RWPE2 (cell line): Measurements from ENCODE around the gene SPINDOC.
"Not testable (repeated sequence)": the region's sequence is repeated elsewhere in the genome, so short reads cannot be mapped to it uniquely, and the experiment has no call there.

ENCODE experiments used
- ATAC-seq: fragments of 200-7000 bp; cut with Tn5 transposase; 3 replicates; pipeline ENCODE4 v1.9.1; 2021; ENCODE audit warnings: low read depth
- DNase-seq: peaks from one replicate; pipeline ENCODE4 v3.0.0-alpha.2; 2020; ENCODE audit warnings: low spot score
- H3K27ac ChIP-seq: fragments of 450-650 bp; 2 replicates; pipeline ENCODE4 v1.5.1; 2017; ENCODE audit warnings: mild to moderate bottlenecking; ENCODE audit not compliant: poor library complexity, severe bottlenecking
- H3K27me3 ChIP-seq: fragments of 250-450 bp; sonication (Bioruptor Pico); 2 replicates; pipeline ENCODE4 v1.5.1; 2021; ENCODE audit warnings: mild to moderate bottlenecking, moderate library complexity; ENCODE audit not compliant: insufficient read depth, poor library complexity, severe bottlenecking
- H3K36me3 ChIP-seq: fragments of 250-450 bp; sonication (Bioruptor Pico); 2 replicates; pipeline ENCODE4 v1.5.1; 2020; ENCODE audit warnings: low read depth, mild to moderate bottlenecking, moderate library complexity
- H3K4me1 ChIP-seq: fragments of 250-450 bp; sonication (Bioruptor Pico); 2 replicates; pipeline ENCODE4 v1.5.1; 2021; ENCODE audit warnings: mild to moderate bottlenecking, moderate library complexity; ENCODE audit not compliant: insufficient read depth, poor library complexity, severe bottlenecking
- H3K4me3 ChIP-seq: fragments of 250-450 bp; sonication (Bioruptor Pico); 2 replicates; pipeline ENCODE4 v1.5.1; 2021; ENCODE audit warnings: mild to moderate bottlenecking, moderate library complexity; ENCODE audit not compliant: severe bottlenecking
- H3K9me3 ChIP-seq: fragments of 250-450 bp; sonication (Bioruptor Pico); 2 replicates; pipeline ENCODE4 v1.5.1; 2021; ENCODE audit warnings: mild to moderate bottlenecking, moderate library complexity; ENCODE audit not compliant: severe bottlenecking
- TF ChIP-seq, protein P1 (sequence below): fragments of 450-650 bp; IDR thresholded peaks from one replicate; pipeline ENCODE4 v1.5.1; 2017; ENCODE audit warnings: mild to moderate bottlenecking, moderate library complexity; ENCODE audit not compliant: poor library complexity, severe bottlenecking

Gene SPINDOC

DNA sequence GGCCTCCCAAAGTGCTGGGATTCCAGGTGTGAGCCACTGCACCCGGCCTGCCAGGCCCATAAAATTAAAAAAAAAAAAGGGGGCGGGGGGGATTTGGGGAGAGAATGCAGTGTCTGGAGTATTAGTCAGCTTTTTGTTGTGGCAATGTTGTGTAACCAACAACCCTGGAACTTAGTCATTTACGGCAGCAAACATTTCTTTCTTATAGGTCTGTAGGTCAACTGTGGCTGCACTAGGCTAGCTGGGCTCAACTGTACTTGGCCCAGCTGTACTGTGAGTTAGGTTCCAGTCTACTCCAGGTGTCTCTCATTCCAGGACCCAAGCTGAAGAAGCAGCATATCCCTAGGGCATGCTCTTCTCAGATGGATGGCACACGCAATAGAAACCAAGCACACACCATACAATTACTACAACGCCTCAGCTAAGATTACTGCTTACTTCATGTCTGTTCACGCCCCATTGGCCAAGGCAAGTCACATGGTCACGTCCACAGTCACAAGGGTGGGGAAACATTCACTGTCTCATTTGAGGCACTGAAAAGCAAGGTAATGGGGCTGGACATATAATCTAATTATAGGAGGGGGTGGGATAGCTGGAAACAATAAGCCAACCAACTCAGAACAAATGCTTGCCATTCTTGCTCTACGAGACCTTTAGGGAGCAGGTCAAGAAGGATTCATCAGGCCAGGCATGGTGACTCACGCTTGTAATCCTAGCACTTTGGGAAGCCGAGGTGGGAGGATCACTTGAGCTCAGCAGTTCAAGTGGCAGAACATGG is 10.4 kb upstream of the SPINDOC start:
- Histone ChIP-seq H3K9me3 (no peaks in the 10 kb centered on the region), H3K27ac (peak overlapping the region; percentile 66), H3K4me3 (no peak overlapping the region), H3K27me3 (no peaks in the 10 kb centered on the region), H3K36me3 (no peaks in the 10 kb centered on the region), H3K4me1 (peaks cover 16% of the 10 kb centered on the region)
- TF ChIP-seq, protein P1, sequence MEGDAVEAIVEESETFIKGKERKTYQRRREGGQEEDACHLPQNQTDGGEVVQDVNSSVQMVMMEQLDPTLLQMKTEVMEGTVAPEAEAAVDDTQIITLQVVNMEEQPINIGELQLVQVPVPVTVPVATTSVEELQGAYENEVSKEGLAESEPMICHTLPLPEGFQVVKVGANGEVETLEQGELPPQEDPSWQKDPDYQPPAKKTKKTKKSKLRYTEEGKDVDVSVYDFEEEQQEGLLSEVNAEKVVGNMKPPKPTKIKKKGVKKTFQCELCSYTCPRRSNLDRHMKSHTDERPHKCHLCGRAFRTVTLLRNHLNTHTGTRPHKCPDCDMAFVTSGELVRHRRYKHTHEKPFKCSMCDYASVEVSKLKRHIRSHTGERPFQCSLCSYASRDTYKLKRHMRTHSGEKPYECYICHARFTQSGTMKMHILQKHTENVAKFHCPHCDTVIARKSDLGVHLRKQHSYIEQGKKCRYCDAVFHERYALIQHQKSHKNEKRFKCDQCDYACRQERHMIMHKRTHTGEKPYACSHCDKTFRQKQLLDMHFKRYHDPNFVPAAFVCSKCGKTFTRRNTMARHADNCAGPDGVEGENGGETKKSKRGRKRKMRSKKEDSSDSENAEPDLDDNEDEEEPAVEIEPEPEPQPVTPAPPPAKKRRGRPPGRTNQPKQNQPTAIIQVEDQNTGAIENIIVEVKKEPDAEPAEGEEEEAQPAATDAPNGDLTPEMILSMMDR, result no peak
- ATAC-seq, result peak; percentile 80
- peak; percentile 73 for DNase-seq

- TF ChIP-seq, protein P1, result no peak
- Histone ChIP-seq H3K4me3 (no peak overlapping the region), H3K27ac (peak overlapping the region; percentile 66), H3K9me3 (no peaks in the 10 kb centered on the region), H3K4me1 (peaks cover 16% of the 10 kb centered on the region), H3K27me3 (no peaks in the 10 kb centered on the region), H3K36me3 (no peaks in the 10 kb centered on the region)
- DNase-seq (no peak), ATAC-seq (peak; percentile 42; the same call in 2 of the 3 replicates)
Measured at GRCh38 chr11:63804259-63804658, 9.0 kb upstream of the SPINDOC start.

GRCh38 chr11:63805844-63806415 is 7.3 kb upstream of the SPINDOC start:
- Histone ChIP-seq H3K36me3 (no peaks in the 10 kb centered on the region), H3K27ac (no peak overlapping the region), H3K9me3 (no peaks in the 10 kb centered on the region), H3K27me3 (no peaks in the 10 kb centered on the region), H3K4me1 (peaks cover 16% of the 10 kb centered on the region), H3K4me3 (no peak overlapping the region)
- ATAC-seq, result no peak
- no peak for DNase-seq
- TF ChIP-seq, protein P1, result no peak

GRCh38 chr11:63810383-63810782 is 2.9 kb upstream of the SPINDOC start:
- not testable (repeated sequence) for H3K4me3 ChIP-seq, DNase-seq, H3K36me3 ChIP-seq, H3K4me1 ChIP-seq, H3K9me3 ChIP-seq, ATAC-seq, H3K27me3 ChIP-seq, H3K27ac ChIP-seq

DNA sequence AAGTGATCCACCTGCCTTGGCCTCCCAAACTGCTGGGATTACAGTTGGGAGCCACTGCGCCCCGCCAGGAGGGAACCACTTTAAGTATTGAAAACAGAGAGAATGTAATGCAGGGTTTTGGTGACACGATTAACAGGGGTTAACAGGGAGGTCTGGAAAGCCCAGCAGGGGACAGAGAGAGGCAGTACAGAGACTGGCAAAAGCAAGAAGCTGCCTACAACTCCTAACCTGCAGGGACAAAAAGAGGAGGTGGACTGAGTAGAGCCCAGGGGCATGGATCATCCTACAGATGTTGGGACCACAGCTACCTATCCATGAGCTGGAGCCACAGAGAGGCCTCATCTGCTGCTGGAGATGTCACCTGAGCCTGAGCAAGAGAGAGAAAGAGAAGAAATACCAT is 1.7 kb upstream of the SPINDOC start:
- Histone ChIP-seq H3K4me1 (peaks cover 5% of the 10 kb centered on the region), H3K9me3 (no peaks in the 10 kb centered on the region), H3K27me3 (no peaks in the 10 kb centered on the region), H3K36me3 (peaks cover 19% of the 10 kb centered on the region), H3K27ac (no peak overlapping the region), H3K4me3 (no peak overlapping the region)
- TF ChIP-seq, protein P1, result no peak
- ATAC-seq (no peak), DNase-seq (no peak)
